ENCODE data around the gene SSC5D.

DNA sequence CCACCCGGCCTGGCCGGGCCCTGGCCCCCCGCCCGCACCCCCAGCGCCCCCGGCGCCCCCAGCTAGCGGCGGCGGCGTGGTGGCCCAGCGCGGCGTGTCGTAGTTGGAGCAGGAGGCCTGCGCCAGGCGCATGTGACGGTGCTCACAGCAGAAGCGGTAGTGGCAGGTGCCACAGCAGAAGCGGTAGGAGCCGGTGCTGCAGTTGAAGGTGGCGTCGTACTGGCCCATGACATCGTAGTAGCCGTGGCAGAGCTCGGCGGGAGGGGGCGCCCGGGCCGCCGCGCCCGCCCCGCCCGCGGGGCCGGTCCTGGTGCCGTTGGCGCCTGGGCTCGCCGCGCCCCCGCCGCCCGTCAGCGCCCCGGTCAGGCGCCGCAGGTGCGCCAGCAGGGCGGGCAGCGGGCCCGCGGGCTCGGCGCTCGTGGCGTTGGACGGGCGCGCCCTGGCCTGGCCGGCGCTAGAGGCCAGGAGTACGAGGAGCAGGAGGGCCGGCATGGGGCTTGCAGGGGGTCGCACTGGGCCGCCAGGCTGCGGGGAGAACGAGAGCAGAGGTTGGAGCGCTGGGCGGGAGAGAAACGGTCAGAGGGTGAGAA lies 45.8 kb upstream of the SSC5D start:
- TF ChIP-seq, protein P1, sequence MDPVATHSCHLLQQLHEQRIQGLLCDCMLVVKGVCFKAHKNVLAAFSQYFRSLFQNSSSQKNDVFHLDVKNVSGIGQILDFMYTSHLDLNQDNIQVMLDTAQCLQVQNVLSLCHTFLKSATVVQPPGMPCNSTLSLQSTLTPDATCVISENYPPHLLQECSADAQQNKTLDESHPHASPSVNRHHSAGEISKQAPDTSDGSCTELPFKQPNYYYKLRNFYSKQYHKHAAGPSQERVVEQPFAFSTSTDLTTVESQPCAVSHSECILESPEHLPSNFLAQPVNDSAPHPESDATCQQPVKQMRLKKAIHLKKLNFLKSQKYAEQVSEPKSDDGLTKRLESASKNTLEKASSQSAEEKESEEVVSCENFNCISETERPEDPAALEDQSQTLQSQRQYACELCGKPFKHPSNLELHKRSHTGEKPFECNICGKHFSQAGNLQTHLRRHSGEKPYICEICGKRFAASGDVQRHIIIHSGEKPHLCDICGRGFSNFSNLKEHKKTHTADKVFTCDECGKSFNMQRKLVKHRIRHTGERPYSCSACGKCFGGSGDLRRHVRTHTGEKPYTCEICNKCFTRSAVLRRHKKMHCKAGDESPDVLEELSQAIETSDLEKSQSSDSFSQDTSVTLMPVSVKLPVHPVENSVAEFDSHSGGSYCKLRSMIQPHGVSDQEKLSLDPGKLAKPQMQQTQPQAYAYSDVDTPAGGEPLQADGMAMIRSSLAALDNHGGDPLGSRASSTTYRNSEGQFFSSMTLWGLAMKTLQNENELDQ (tag by site-specific recombination; IDR thresholded peaks at IDR 0.05; ENCODE audit: low read depth): no peak
- TF ChIP-seq ZNF792 (tag by site-specific recombination; IDR thresholded peaks at IDR 0.05) (no peak), ZNF501 (tag by site-specific recombination; IDR thresholded peaks at IDR 0.05) (no peak), ZSCAN16 (tag by site-specific recombination; IDR thresholded peaks at IDR 0.05) (no peak)
